A549 (cell line): ENCODE results near the gene TUBA8.

ENCODE experiments used
- CTCF ChIP-seq: fragments of >200 bp; sonication (Bioruptor Twin); formaldehyde crosslinking; IDR thresholded peaks from 3 replicates; pipeline ENCODE4 v1.5.1; 2016
- EP300 ChIP-seq, 2 experiments: fragments of >200 bp; sonication (Bioruptor Twin); formaldehyde crosslinking; IDR thresholded peaks; 2 replicates in 1 of 2; 3 replicates in 1 of 2; pipeline ENCODE4 v1.6.1; 2016 to 2017
- ESRRA ChIP-seq: fragments of 150-350 bp; IDR thresholded peaks from 2 replicates; pipeline ENCODE4 v1.6.1; 2014; ENCODE audit warnings: mild to moderate bottlenecking, low read length, borderline replicate concordance
- GATA3 ChIP-seq: IDR thresholded peaks from 2 replicates; pipeline ENCODE4 v1.6.1; 2012; ENCODE audit warnings: borderline replicate concordance
- JUN ChIP-seq, 2 experiments: fragments of >200 bp; sonication (Bioruptor Twin); formaldehyde crosslinking; IDR thresholded peaks; 2 replicates in 1 of 2; 3 replicates in 1 of 2; pipeline ENCODE4 v1.6.1; 2016 to 2017
- JUNB ChIP-seq: fragments of >200 bp; sonication (Bioruptor Twin); formaldehyde crosslinking; IDR thresholded peaks from 2 replicates; pipeline ENCODE4 v1.6.1; 2016
- KDM1A ChIP-seq: fragments of 200-600 bp; sonication (generic); IDR thresholded peaks from 2 replicates; pipeline ENCODE4 v1.6.1; 2016; ENCODE audit warnings: low read depth, mild to moderate bottlenecking
- MAX ChIP-seq: IDR thresholded peaks from 2 replicates; pipeline ENCODE4 v1.6.1; 2012
- POLR2A ChIP-seq: IDR thresholded peaks from 2 replicates; pipeline ENCODE4 v1.6.1; 2012; ENCODE audit warnings: mild to moderate bottlenecking, low read length
- REST ChIP-seq: fragments of 200-600 bp; sonication (generic); IDR thresholded peaks from 2 replicates; pipeline ENCODE4 v1.6.1; 2016; ENCODE audit warnings: antibody characterized with exemption, mild to moderate bottlenecking, moderate library complexity
- SREBF2 ChIP-seq: fragments of 450-650 bp; IDR thresholded peaks from 2 replicates; pipeline ENCODE4 v1.6.1; 2014; ENCODE audit warnings: mild to moderate bottlenecking, moderate library complexity

GRCh38 chr22:18068381-18068988 is 42.1 kb upstream of the TUBA8 start:
- TF ChIP-seq KDM1A (no peak), ESRRA (no peak), CTCF (no peak), REST (no peak), POLR2A (no peak), MAX (no peak), EP300 (IDR thresholded peaks at IDR 0.05) (no peak), GATA3 (no peak), SREBF2 (no peak), JUN (IDR thresholded peaks at IDR 0.05) (no peak), JUNB (no peak)
